ENCODE results near the gene LRFN3.

GRCh38 chr19:35942235-35942634 is 6.1 kb downstream of the LRFN3 start:
- no peak for TF ChIP-seq CTCF (conservative IDR thresholded peaks at IDR 0.05 in 1 of 2, IDR thresholded peaks at IDR 0.05 in 1 of 2; ENCODE audit: low read depth in 1 of 2, low read length in 2 of 2)
- no peak for TF ChIP-seq EZH2 (IDR thresholded peaks at IDR 0.05; ENCODE audit: low read length, missing control alignments)

Measured in fibroblast of lung (primary cell).